Activated CD8-positive, alpha-beta T cell treated with anti-CD3 and anti-CD28 coated beads for 36 hours (primary cell): ENCODE data around the gene INTS1. TPM values are rescaled to one million over a fixed set of nuclear protein-coding genes. Genes with fewer than 3 reads are reported as not detected.

Source experiments
- ATAC-seq: fragments of 200-7000 bp; cut with Tn5 transposase; one replicate; pipeline ENCODE4 v1.10.0; 2021; ENCODE audit warnings: mild to moderate bottlenecking, moderate library complexity
- CTCF ChIA-PET: fragments of 350-600 bp; sonication (Branson Sonifier 250); formaldehyde crosslinking; loops from one replicate; lab custom pipeline; 2021; ENCODE audit warnings: antibody characterized with exemption; lab: Charles Lee
- POLR2A ChIA-PET: fragments of 350-600 bp; sonication (Branson Sonifier 250); formaldehyde crosslinking; loops from one replicate; lab custom pipeline; 2021; ENCODE audit warnings: antibody characterized with exemption; lab: Charles Lee
- DNase-seq: peaks from one replicate; pipeline ENCODE4 v3.0.0-alpha.2; 2020
- H3K27ac Mint-ChIP-seq: one replicate; pipeline ENCODE4 v1.8.0; 2021; ENCODE audit warnings: mild to moderate bottlenecking, mixed read lengths
- H3K27me3 Mint-ChIP-seq: one replicate; pipeline ENCODE4 v1.8.0; 2021; ENCODE audit warnings: mixed read lengths
- H3K36me3 Mint-ChIP-seq: one replicate; pipeline ENCODE4 v1.8.0; 2021; ENCODE audit warnings: low read depth, mixed read lengths
- H3K4me1 Mint-ChIP-seq: one replicate; pipeline ENCODE4 v1.8.0; 2021; ENCODE audit warnings: low read depth, mixed read lengths
- H3K4me3 Mint-ChIP-seq: one replicate; pipeline ENCODE4 v1.8.0; 2021; ENCODE audit warnings: mild to moderate bottlenecking, moderate library complexity, mixed read lengths
- H3K9me3 Mint-ChIP-seq: one replicate; pipeline ENCODE4 v1.8.0; 2021; ENCODE audit warnings: mixed read lengths
- CTCF ChIP-seq: fragments of 200-600 bp; IDR thresholded peaks from one replicate; pipeline ENCODE4 v1.8.0; 2022; ENCODE audit warnings: antibody characterized with exemption, mild to moderate bottlenecking
- intact Hi-C: fragments of 100-400 bp; cut with micrococcal nuclease; formaldehyde crosslinking; loops from one replicate; pipeline ENCODE4 v1.10.0; 2022
- total RNA-seq, 2 experiments: library from RNA; stranded (reverse); gene quantifications; one replicate each; pipeline ENCODE4 v1.2.3, GENCODE V29; 2021

Gene INTS1
- total RNA-seq, 2 experiments from 2014 or later = 100 to 103 TPM

- H3K27me3 Mint-ChIP-seq = no peaks in the 10 kb centered on the region
- no peaks in the 10 kb centered on the region for H3K9me3 Mint-ChIP-seq
- POLR2A ChIA-PET = no interaction called here
- CTCF ChIA-PET = interaction anchor here (1.8 kb wide), 1 partner anchor 20 kb away, joined by 6 read pairs; no protein-coding TSS in a partner anchor
- no peak overlapping the region for H3K27ac Mint-ChIP-seq
- H3K4me1 Mint-ChIP-seq = no peaks in the 10 kb centered on the region
- DNase-seq (no peak), ATAC-seq (no peak)
- H3K36me3 Mint-ChIP-seq = peaks cover 16% of the 10 kb centered on the region
- no peak overlapping the region for H3K4me3 Mint-ChIP-seq
- intact Hi-C loops = no loop called here
- TF ChIP-seq CTCF = no peak
Measured at GRCh38 chr7:1494447-1494846, 9.7 kb downstream of the INTS1 start.

DNA sequence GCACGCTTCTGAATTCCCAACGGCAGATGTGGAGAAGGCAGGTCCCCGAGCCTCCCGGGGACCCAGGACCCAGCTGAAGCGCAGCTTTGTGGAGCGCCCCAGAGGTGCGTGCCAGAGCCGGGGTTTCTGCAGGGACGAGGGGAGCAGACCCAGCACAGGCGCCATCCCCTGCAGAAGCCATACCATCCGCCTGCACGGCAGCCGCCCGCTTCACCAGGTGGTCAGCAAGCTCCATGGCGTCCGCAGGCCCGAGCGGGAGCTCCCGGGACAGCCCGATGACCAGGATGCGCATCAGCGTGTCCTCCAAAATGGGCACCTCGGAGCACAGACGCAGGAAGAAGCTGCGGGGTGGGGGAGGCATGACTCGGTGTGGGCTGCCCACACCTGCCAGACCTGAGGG is 10.6 kb downstream of the INTS1 start:
- ATAC-seq (no peak), DNase-seq (no peak)
- Mint-ChIP-seq H3K27me3 (no peaks in the 10 kb centered on the region), H3K27ac (no peak overlapping the region), H3K9me3 (no peaks in the 10 kb centered on the region), H3K4me3 (no peak overlapping the region), H3K36me3 (peaks cover 16% of the 10 kb centered on the region), H3K4me1 (no peaks in the 10 kb centered on the region)
- TF ChIP-seq CTCF = no peak
- intact Hi-C loops = no loop called here
- ChIA-PET POLR2A (no interaction called here), CTCF (interaction anchor here (1.8 kb wide), 1 partner anchor 20 kb away, joined by 6 read pairs; no protein-coding TSS in a partner anchor)

GRCh38 chr7:1493129-1493528 is 11.1 kb downstream of the INTS1 start:
- intact Hi-C loops = no loop called here
- ATAC-seq (no peak), DNase-seq (no peak)
- Mint-ChIP-seq H3K4me1 (no peaks in the 10 kb centered on the region), H3K9me3 (no peaks in the 10 kb centered on the region), H3K27ac (no peak overlapping the region), H3K36me3 (peaks cover 16% of the 10 kb centered on the region), H3K27me3 (no peaks in the 10 kb centered on the region), H3K4me3 (no peak overlapping the region)
- POLR2A ChIA-PET = no interaction called here
- TF ChIP-seq CTCF = no peak
- CTCF ChIA-PET = interaction anchor here (1.8 kb wide), 1 partner anchor 19 kb away, joined by 6 read pairs; no protein-coding TSS in a partner anchor

DNA sequence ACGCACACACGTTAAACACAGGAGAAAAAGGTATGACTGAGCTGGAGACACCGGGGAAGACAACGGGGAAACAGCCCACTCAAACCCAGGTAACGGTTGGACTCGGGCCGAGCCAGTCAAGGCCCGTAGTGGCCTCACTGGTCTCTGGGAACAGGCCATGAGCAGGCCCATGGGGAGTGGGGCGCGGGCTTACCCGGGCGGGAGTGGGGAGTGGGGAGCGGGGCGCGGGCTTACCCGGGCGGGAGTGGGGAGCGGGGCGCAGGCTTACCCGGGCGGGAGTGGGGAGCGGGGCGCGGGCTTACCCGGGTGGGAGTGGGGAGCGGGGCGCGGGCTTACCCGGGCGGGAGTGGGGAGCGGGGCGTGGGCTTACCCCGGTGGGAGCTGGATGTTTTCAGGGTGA is 11.5 kb downstream of the INTS1 start:
- Mint-ChIP-seq H3K27me3 (no peaks in the 10 kb centered on the region), H3K36me3 (peaks cover 16% of the 10 kb centered on the region), H3K9me3 (no peaks in the 10 kb centered on the region), H3K4me1 (no peaks in the 10 kb centered on the region), H3K27ac (no peak overlapping the region), H3K4me3 (no peak overlapping the region)
- POLR2A ChIA-PET = no interaction called here
- CTCF ChIA-PET = interaction anchor here (1.8 kb wide), 1 partner anchor 19 kb away, joined by 6 read pairs; no protein-coding TSS in a partner anchor
- intact Hi-C loops = no loop called here
- ATAC-seq (no peak), DNase-seq (no peak)
- TF ChIP-seq CTCF = no peak

DNA sequence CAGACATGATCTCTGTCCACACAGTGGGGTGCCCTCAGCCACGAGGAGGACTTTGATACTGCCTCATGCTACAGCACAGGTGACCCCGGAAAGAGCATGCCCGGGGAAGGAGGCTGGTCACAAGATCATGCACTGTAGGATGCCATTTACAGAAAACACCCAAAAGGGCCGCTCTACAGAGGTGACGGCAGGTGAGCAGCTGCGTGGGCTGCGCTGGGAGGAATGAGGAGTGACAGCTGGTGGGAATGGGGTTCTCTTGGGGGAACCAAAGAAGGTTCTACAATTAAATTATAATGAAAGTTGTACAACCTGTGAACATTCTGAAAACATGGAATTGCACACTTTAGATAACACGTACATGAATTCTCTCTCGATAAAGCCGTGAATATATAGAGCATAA is 12.0 kb downstream of the INTS1 start:
- no peaks in the 10 kb centered on the region for H3K9me3 Mint-ChIP-seq
- CTCF ChIA-PET = no interaction called here
- H3K27me3 Mint-ChIP-seq = no peaks in the 10 kb centered on the region
- POLR2A ChIA-PET = no interaction called here
- no peak for TF ChIP-seq CTCF
- DNase-seq (no peak), ATAC-seq (no peak)
- peaks cover 16% of the 10 kb centered on the region for H3K36me3 Mint-ChIP-seq
- intact Hi-C loops = no loop called here
- no peak overlapping the region for H3K4me3 Mint-ChIP-seq
- H3K4me1 Mint-ChIP-seq = no peaks in the 10 kb centered on the region
- H3K27ac Mint-ChIP-seq = no peak overlapping the region
